GM21423 (cell line): ENCODE results near the gene CEP78.
"Not testable (repeated sequence)": the region's sequence is repeated elsewhere in the genome, so short reads cannot be mapped to it uniquely, and the experiment has no call there.

Experiments
- ATAC-seq: cut with Tn5 transposase; IDR thresholded peaks from one replicate; pipeline ENCODE4 v1.9.1; 2021; ENCODE audit warnings: mild to moderate bottlenecking, moderate library complexity; ENCODE audit not compliant: unreplicated experiment

The CEP78 gene

GRCh38 chr9:78235256-78235761 lies 566 bp upstream of the CEP78 start:
- no peak for ATAC-seq

- peak; percentile 12 for ATAC-seq
Measured at GRCh38 chr9:78236551-78236910, 656 bp downstream of the CEP78 start.

DNA sequence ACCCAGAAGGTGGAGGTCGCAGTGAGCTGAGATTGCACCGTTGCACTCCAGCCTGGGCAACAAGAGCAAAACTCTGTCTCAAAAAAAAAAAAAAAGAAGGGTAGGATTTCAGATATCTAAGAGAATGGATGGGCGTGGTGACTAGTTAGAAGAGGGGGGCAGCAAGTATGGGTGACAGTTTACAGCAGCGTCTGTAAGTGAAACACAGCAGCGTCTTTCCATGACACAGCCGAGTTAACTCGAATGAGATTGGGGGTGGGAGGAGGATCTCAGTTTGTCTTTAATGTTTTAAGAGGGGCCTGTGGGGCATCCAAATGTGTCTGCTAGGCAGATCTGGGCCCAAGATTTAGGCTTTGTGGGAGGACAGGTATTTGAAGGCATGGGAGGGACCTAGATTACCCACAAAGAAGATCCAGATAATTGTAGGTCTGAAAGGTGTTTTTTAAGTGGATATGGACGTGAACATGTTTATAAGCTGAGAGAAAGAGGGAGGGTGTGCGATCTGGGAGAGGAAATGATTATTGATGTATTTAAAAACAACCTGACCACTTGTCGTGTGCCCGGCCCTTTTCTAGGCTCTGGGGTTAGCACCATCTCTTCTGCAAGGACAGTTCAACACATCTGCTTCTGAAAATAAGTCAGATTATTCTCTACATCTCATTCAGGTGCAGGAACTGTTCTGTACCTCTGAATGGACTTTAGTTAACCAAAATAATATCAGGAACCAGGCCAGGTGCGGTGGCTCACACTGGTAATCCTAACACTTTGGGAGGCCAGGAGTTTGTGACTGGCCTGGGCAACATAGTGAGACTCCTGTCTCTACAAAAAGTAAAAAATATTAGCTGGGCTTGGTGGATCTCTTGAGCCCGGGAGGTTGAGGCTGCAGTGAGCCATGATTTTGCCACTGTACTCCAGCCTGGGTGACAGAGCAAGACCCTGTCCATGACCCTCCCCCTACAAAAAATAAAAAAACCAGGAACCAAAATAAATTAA lies 2.5 kb downstream of the CEP78 start:
- ATAC-seq: no peak

- ATAC-seq: no peak
Measured at GRCh38 chr9:78239506-78239905, 3.6 kb downstream of the CEP78 start.

DNA sequence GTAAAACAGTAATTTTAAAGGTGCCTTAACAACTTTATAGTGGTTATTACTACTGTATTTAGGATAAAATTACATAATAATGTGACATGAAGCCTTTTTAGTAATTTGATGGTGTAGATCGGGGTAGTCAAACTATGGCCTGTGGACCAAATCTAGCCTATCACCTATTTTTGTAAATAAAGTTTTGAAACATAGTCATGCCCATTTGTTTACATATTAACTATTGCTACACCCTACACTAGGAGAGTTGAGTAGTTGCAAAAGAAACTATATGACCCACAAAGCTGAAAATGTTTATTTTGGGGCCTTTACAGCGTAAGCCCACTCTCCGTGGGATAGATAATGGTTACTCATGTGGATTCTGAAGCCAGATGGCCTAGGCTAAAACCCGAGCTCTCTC lies 6.2 kb downstream of the CEP78 start:
- no peak for ATAC-seq

GRCh38 chr9:78243130-78243529 lies 7.3 kb downstream of the CEP78 start:
- ATAC-seq: no peak

DNA sequence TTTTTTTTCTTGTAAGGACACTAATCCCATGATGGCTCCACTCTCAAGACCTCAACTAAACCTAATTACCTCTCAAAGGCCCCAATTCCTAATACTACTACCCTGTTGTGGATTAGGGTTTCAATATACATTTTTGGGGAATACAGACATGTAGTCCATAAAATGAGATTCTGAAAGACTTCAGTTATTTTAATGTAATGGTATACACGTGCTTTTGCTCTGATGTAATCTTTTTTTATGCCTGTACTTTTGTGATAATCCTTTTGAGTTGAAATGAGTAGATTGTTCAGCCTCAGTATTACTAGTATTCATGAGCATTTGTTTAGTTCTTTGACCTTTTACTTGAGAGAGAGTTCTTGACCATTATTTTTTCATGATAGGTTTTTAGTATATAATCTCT lies 9.5 kb downstream of the CEP78 start:
- ATAC-seq: no peak

GRCh38 chr9:78248635-78249034 lies 12.8 kb downstream of the CEP78 start:
- ATAC-seq: no peak

DNA sequence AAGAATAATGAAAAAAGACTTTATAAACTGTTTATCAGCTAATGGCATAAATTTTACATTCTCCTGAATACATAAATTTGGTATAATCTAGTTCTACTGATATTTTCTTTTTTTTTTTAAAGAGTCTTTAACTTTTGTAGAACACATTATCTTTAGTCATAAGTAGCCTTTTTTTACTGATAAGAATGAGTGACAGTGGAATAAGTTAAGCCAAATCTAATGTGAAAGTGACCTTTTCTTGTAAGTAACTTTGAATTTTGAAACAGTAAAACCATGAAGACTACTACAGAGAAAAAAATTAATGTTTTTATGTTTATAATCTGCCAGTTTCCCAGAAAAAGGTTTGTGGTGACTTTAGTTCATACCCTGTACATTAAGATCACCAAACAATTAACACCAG lies 13.7 kb downstream of the CEP78 start:
- no peak for ATAC-seq

GRCh38 chr9:78252616-78253015 lies 16.7 kb downstream of the CEP78 start:
- ATAC-seq: no peak

- no peak for ATAC-seq
Measured at GRCh38 chr9:78253285-78253684, 17.4 kb downstream of the CEP78 start.

DNA sequence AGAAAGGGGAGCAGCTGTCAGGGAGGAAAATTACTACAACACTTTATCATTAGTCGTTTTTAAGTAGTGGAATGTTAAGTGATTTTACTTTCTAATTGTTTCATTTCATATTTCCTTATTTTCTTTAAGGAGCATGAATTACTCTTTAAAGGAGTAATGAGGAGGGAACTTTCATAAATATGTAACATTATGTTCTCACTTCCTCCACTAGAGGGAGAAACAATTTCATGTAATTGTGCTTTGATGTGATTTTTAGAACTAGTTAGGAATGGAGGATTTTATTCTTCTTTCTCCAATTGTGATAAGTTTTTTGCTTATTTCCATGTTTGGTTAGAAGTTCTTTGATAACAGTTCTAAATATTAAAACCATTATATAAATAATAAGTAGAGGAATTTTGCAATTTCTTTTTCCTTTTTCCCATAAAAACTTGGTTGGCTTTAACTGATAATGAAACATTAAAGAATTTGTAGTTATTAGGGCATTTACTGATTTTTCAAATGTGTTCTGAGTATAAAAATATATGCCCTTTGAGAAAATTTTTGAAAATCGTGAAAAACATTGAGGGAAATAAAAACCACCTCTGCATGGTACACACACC lies 25.6 kb downstream of the CEP78 start:
- no peak for ATAC-seq

DNA sequence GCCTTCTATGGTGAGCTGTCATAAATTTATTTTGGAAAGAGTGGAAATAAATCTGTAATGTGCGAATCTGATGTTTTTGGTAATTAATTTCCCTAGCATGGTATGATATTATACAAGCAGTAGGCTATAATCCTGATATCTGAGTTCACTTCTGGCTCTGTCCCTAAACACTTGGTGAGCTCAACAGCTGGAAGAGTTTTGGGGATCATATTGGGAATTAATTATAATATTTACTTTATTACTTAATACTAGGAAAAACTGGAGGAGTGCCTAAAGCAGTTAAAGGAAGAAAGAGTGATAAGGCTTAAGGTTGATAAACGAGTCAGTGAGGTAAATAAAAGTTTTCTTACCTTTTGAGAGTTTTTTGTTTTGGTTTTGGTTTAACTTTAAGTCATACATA lies 26.8 kb downstream of the CEP78 start:
- ATAC-seq: no peak

DNA sequence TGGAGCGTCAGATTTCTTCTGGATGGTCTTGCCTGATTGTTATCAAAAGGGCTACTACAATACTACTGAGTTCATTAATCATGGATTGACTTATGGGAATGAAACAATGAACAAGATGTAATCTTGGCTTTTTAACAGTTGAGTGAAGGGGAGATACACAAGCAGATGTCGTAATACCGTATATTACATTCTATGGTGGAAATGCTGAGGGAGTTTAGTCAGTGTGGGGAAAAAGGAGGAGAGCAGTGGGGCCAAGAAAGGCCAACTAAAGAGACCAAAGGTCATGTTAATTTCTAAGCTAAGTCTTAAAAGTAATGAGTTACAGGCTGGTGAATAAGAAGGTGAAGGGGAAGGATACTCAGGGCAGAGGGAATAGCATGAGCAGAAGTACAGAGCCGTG lies 32.0 kb downstream of the CEP78 start:
- no peak for ATAC-seq

- ATAC-seq: no peak
Measured at GRCh38 chr9:78269784-78270183, 33.9 kb downstream of the CEP78 start.

DNA sequence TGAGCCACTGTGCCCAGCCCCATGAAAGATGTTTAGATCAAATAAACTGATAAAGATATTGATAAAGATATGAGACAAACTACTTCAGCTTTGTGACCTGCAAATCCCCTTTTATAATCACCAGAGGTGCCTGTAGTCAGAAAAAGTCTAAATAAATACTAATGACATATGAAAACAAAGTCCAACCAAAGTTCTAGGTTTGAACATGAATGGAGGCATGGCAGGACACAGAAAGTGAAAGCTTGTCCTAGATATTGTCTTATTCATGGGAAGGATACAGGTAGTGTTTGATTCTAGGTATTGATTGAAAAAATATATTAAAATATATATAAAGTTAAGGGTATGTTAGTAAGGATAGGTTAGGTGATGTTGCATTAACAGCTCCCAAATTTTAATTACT lies 36.4 kb downstream of the CEP78 start:
- no peak for ATAC-seq

DNA sequence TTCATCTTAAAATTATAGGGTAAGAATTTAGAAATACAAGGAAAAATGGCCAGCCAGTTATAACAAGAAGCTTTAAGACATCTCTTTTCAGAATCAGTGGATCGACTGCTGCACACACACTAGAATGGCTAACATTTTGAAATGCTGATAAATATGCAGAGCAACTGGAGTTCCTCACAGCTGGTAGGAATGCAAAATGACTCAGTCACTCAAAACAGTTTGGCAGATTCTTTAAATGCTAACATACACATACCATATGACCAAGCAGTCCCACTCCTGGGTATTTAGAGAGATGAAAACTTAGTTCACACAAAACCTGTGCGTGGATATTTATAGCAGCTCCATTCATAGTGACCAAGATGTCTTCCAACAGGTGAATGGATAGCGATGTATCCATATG lies 37.9 kb downstream of the CEP78 start:
- no peak for ATAC-seq

DNA sequence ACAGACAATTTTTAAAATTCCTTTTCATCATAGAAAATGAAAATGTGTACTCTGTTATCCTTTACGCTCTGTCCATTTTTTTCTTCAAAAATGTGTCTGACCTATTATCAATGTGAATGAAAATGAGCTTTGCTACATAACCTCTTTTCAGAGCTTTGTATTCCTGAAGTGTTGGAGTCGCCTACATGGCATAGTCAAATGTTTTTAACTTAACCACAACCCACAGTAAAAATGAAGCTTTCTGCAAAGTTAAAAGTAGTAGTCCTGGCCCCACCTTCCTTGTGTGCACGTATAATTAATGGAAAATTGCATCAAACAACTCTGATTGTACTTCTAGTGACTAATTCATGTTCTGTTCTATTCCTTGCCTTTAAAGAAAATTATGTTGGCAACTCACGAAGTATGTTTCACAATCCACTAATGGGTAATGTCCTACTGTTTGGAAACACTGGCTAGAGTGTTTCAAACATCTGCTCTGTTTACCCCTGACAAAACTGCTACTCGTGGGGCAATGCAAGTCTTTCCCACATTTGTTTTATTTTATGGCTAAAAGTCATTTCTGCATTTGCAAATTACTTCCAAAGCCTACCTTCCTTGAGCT lies 42.4 kb downstream of the CEP78 start:
- ATAC-seq: no peak

DNA sequence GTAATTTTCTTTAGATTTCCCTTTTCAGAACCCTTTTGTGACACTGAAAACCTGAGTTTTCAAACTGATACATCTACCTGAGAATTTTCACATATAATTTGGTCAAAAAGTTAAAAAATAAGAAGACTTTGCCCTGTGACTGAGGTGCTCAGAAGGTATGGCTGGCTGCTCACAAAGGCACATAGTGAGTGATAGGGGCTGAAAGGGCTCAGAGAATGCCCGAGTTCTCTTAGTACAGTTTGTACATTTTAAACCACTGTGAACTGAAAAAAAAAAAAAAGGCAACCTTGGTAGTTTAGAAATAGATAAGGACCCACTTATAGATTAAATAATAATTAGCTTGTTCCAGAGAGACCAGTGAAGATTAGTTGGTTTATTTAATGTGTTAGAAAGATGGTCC lies 42.9 kb downstream of the CEP78 start:
- no peak for ATAC-seq

- ATAC-seq: no peak
Measured at GRCh38 chr9:78280982-78281668, 45.2 kb downstream of the CEP78 start.

DNA sequence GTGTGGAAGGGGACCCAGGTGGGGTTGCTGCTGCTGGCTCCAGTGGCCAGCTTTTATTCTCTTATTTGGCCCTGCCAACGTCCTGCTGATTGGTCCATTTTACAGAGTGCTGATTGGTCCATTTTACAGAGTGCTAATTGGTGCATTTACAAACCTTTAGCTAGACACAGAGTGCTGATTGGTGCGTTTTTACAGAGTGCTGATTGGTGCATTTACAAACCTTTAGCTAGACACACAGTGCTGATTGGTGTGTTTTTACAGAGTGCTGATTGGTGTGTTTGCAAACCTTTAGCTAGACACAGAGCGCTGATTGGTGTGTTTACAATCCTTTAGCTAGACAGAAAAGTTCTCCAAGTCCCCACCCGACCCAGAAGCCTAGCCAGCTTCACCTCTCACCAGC lies 48.3 kb downstream of the CEP78 start:
- ATAC-seq: not testable (repeated sequence)
